Measurements from ENCODE around the gene RGL3. TPM values are rescaled to one million over a fixed set of nuclear protein-coding genes. Genes with fewer than 3 reads are reported as not detected.

RGL3 gene, protein sequence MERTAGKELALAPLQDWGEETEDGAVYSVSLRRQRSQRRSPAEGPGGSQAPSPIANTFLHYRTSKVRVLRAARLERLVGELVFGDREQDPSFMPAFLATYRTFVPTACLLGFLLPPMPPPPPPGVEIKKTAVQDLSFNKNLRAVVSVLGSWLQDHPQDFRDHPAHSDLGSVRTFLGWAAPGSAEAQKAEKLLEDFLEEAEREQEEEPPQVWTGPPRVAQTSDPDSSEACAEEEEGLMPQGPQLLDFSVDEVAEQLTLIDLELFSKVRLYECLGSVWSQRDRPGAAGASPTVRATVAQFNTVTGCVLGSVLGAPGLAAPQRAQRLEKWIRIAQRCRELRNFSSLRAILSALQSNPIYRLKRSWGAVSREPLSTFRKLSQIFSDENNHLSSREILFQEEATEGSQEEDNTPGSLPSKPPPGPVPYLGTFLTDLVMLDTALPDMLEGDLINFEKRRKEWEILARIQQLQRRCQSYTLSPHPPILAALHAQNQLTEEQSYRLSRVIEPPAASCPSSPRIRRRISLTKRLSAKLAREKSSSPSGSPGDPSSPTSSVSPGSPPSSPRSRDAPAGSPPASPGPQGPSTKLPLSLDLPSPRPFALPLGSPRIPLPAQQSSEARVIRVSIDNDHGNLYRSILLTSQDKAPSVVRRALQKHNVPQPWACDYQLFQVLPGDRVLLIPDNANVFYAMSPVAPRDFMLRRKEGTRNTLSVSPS
- total RNA-seq: 5.1 and 5.3 TPM in 2 replicates

DNA sequence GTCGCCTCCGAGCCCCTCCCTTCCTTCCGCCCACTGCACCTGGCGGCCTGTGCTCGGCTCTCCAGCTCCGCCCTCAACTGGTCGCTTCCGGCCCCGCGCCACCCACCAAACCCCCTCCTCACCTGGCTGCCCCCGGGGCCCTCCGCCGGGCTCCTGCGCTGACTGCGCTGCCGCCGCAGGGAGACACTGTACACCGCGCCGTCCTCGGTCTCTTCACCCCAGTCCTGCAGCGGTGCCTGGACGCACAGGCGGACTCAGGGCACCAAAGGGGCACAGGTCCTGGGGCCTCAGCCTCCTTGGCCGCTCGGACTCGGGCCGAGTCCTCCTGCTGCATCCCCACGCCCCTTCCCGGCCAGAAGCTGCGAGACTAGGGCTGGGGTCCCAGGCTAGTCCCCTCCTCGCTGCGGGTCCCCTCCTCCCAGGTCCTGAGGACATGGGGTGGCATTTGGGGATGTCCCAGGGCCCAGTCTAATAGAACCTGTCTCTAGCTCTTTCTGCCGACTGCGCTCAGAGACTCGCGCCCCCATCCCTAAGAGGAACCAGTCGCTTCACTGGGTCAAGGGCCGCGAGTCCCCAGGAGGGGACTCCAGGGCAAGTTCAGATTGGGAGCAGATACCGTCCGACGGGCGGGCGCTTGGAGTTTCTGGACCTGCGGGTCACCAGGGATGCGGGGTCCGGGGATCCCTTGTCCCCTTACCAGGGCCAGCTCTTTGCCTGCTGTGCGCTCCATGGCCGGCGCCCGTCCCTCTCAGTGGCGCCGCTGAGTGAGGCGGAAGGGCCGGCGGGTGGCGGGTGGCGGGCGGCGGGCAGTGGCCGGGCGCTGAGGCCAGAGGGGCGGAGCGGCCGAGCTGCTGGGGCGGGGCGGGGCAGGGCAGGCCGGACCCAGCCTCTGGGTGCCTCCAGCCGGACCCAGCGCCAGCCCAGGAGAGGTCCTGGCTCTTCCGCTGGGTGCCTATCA lies at the start of gene RGL3:
Gene RGL3, minus strand, starts transcription at position 766 of the 958 bp plus-strand sequence. Its CDS starts 36 bp downstream, at position 730.

DNA sequence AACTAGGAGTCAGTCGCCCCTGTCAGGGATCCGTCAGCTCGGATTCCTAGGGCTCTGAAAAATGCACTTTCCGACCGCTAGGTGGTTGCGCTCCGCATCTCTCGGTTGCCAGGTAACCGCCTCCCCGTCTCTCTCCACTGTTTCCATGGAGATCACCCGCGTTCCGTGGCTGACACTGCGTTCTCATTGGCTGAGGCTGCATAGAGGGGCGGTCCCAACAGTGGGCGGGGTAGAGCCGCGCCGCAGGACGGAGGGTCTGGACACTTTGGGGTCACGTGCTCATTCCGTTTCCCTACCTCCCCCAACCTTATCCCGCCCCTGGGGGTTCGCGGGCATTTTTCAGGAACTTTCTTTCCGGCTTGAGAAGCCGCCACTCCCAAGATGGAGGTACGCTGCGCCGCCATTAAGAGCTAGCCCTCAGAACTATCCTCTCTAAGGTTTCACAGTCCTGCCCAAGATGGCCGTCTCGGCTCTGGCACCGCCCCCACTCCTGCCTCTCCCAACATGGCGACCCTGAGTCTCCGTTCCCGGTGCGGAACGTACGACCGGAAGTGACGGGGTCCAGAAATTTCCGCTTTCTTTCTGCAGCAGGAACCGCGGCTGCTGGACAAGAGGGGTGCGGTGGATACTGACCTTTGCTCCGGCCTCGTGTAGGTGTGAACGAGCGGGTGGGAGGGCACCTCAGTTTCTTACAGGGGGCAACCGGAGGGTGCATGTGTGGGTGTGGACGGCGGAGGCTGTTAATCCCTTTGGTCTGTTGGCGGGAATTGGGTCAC lies 16.1 kb upstream of the RGL3 start, which contains the start of the genes ODAD3 and PRKCSH:
Gene ODAD3, minus strand, starts transcription at position 65 of the 776 bp plus-strand sequence. CDS start 105 bp downstream, outside the sequence.
Gene PRKCSH, plus strand, starts transcription at position 579 of the 776 bp plus-strand sequence. CDS start 483 bp downstream, outside the sequence.

DNA sequence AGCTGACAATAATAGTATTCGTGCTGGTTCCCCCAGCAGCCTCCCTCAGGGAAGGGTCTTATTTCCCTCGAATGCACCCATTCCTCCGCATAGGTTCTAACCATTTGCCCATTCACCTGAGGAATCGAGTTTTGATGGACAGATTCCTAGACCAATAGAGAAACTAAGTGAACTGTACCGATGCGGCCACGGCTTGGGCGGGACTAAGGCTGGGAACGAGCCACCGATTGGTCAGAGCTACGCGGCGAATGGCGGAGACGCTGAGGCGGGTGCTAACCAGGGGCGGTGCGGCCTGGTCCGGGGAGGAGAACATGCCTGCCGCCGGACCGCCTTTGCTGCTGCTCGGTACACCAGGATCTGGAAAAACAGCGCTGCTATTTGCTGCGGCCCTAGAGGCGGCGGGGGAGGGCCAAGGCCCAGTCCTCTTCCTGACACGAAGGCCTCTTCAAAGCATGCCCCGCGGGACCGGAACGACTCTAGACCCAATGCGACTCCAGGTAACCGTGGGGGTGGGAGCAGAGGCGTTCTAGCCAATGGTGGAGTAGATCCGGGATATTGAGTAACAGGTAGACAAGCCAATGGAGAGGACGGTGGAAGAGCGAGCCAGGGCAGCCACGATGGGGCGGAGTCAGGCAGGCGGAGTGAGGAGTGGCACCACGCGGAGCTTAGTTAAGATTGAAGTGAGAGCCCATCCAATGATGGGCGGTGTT lies 44.5 kb downstream of the RGL3 start, which contains the start of gene SWSAP1:
Gene SWSAP1, plus strand, starts transcription at position 234 of the 710 bp plus-strand sequence. Its CDS starts 15 bp downstream, at position 249.

DNA sequence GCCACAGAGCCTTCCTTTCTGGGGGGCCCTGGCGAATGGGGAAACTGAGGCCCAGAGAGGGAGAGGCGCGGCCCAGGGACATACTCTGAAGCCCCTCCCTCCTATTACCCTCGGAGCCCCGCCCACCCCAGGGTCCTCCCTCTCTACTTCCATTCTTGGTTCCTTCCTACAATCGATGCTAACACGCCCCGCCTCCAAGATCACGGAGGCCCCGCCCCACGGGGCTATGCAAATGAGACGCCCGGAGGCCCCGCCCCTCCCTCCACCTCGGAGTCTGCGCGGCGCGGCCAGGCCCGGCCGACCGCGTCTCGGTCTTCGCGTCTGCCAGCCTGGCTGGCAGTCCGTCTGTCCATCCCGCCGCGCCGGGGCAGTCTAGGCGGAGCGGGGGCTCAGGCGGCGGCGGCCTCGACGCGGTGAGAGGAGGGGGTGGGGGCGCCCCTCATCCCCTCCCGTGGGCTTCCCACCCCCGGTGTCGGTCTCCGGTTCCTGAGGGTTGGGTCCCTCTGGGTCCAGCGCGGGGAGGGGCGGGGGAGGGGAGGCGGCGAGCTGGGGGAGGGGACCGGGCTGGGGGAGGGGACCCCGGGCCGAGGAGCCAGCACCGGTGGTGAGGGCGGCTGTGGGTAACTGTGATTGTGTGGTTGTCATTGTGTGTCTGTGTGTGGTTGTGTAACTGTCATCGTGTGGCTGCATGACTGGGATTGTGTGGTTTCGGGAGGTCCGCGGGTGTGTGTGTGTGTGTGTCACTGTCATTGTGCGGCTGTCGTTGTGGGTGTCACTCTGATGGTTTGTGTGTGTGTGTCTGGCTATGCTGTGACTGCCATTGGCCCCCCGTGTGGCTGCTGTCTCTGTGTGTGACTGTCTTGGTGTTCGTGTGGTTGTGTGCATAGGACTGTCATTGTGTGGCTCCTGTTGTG lies 63.7 kb downstream of the RGL3 start, which contains the start of gene PLPPR2:
Gene PLPPR2, plus strand, starts transcription at position 273 of the 914 bp plus-strand sequence. CDS start 2,242 bp downstream, outside the sequence.

DNA sequence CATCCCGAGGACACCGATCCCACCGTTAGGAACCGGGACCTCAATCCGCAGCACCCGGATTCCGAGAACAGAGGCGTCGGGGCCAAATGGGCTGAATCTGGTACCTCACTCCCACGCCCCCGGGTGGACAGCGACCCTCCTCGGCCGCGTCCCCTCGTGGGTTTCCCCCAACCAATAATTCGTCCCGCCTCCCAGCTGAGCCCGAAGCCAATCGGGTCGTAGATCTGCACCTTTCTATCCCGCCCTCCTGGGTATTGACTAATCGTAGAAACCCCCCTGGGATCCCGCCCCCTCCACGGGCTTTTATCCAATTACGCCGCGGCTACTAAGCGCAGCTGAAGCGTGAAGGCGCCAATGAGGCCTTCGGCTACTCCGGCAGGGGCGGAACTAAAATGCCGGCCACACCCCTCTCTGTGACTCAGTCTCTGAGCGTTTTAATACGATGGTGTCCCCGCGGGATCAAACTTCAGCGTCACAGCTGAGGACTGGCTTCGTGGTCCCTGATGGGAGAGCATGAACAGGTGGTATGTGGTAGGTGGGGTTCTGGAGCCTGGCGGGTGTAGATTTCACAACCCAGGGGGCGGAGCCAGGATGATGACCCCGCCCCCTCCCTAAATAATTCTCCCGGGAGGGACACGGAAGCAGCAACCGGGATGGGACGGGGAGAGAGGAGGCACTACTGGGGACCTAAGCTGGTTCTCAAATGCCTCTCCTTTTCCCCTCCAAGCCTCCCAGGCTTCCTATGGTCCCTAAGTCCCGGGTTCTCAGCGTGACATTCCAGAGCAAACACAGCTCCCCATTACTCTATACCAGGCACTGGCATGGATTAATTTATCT lies 72.8 kb downstream of the RGL3 start, which contains the start of the genes CCDC159 and TMEM205:
Gene CCDC159, plus strand, starts transcription at position 416 of the 837 bp plus-strand sequence. Its CDS starts 88 bp downstream, at position 504.
Gene TMEM205, minus strand, starts transcription at position 165 of the 837 bp plus-strand sequence. CDS start 649 bp downstream, outside the sequence.

Other genes starting within 250 kb of the RGL3 start
- gene KANK2, start 221.8 kb downstream of the RGL3 start, total RNA-seq: 455 and 617 TPM in 2 replicates
- not detected in 2 replicates for gene ANGPTL8, start 179.7 kb downstream of the RGL3 start, total RNA-seq
- gene DOCK6, start 156.8 kb downstream of the RGL3 start, total RNA-seq: 11.5 and 19.4 TPM in 2 replicates
- not detected in 2 replicates for gene TSPAN16, start 123.2 kb downstream of the RGL3 start, total RNA-seq
- gene RAB3D, start 79.7 kb downstream of the RGL3 start, total RNA-seq: 15.9 and 21.8 TPM in 2 replicates
- gene TMEM205, start 73.0 kb downstream of the RGL3 start, total RNA-seq: 120 and 124 TPM in 2 replicates
- gene CCDC159, start 72.8 kb downstream of the RGL3 start, total RNA-seq: 4.4 and 9.8 TPM in 2 replicates
- 12.4 and 23.5 TPM in 2 replicates for gene PLPPR2, start 63.9 kb downstream of the RGL3 start, total RNA-seq
- 0.50 and 0.87 TPM in 2 replicates for gene SWSAP1, start 44.6 kb downstream of the RGL3 start, total RNA-seq
- 7.6 and 9.4 TPM in 2 replicates for gene EPOR, start 35.0 kb downstream of the RGL3 start, total RNA-seq
- 0.66 TPM in 1 of 2 replicates, not detected in the other for gene ODAD3, start 15.8 kb upstream of the RGL3 start, total RNA-seq
- gene PRKCSH, start 16.3 kb upstream of the RGL3 start, total RNA-seq: 144 and 290 TPM in 2 replicates
- 0.29 and 0.33 TPM in 2 replicates for gene ELAVL3, start 61.7 kb upstream of the RGL3 start, total RNA-seq
- 3.3 and 3.5 TPM in 2 replicates for gene ZNF653, start 86.5 kb upstream of the RGL3 start, total RNA-seq
- gene ECSIT, start 109.8 kb upstream of the RGL3 start, total RNA-seq: 30.8 and 50.8 TPM in 2 replicates
- gene CNN1, start 119.5 kb upstream of the RGL3 start, total RNA-seq: 8.9 and 9.3 TPM in 2 replicates
- gene ELOF1, start 139.9 kb upstream of the RGL3 start, total RNA-seq: 24.1 and 31.8 TPM in 2 replicates
- gene ACP5, start 158.3 kb upstream of the RGL3 start, total RNA-seq: 0.66 TPM in 1 of 2 replicates, not detected in the other
- gene ZNF627, start 178.2 kb upstream of the RGL3 start, total RNA-seq: 18.9 and 20.4 TPM in 2 replicates